GM04504 (cell line): ENCODE data around the gene MALRD1.
A peak's percentile ranks its signal among the peaks of the same experiment; 100 is the strongest.

Experiments
- DNase-seq: peaks from one replicate; pipeline ENCODE4 v3.0.0-alpha.2; 2012; ENCODE audit warnings: low read depth

Gene MALRD1

DNA sequence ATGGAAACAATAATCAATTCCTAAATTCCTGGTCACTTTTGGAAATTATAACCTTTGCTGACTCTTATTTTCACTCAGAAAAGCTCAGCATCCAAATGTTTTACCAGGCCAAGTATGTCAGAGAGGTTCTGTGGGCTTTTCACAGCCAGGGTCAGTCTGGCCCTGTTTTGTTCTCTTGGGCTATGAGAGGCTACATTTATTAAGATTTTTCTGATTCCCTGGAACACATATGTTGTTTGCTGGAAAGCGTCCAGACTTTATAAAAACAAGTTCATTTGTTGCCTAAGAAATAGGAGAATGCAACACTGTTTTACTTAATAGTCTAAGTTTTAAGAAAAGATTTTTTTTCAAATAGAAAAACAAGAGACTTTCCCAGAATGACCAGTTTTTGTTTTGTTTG lies 529.2 kb downstream of the MALRD1 start:
- no peak for DNase-seq

DNA sequence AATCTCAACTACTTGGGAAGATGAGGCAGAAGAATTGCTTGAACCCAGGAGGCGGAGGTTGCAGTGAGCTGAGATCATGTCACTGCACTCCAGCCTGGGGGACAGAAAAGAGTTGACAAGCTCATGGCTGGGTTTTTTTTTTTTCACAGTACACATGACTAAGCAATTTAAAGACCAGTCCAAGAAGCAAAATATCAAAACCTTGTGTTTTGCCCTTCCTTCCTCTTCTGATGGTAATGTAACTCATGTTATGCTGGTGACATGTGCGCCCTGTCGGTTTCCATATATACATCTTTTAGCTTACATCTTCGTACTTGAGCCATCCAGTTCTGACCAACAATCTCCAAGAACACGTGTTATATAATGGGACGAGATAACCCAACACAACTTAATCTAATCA lies 530.0 kb downstream of the MALRD1 start:
- no peak for DNase-seq

DNA sequence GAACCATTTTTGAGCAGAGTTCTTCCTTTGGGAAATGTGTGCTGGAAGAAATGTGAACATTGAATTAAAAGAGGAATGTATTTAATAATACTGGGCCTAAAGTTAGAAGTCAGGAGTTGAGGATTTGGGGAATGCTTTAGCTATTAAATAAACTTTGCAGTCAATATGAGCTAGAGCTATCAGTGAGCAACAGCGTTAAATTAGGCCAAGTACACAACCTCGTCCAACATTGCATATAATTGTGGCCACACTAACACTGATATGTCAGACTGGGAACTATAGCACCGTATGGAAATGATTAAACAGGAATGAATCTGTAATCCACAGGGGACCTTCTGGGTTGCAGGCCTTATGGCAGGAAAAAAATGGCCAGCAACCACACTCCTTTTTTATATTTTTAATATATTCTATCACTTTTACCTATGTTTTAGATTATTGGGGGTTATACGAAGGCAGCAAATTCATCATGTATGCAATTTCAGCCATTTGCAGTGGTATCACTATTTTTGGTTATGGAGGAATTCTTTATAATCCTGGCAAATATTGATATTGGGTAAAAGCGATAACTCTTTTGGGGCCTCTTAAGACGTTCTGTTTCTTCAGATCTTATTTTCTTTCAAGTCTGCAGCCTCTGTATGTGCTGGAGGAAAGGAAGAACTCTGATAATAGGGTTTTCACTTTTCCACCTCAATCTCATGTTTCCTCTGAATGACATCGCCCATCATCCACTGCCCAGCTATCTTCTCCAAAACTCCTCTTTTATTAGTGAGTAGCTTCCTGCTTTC lies 531.4 kb downstream of the MALRD1 start:
- no peak for DNase-seq

DNA sequence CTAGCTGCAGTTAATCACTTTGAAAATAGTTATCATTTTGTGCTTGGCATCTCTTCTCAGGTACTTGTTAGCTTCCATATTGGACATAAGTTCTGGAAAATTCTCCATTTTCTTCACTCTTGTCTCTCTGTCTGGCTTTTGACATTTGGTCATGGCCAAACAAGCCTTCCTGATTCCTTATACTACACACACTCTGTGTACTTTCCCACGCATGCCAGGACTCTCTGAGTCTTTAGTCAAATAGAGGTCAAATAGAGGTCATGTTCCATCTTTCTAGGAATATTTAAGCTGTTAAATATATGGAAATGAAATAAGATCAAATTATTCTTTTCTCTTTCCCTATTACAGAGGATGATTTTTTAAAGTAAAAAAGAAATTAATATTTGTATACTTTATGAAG lies 532.1 kb downstream of the MALRD1 start:
- no peak for DNase-seq

DNA sequence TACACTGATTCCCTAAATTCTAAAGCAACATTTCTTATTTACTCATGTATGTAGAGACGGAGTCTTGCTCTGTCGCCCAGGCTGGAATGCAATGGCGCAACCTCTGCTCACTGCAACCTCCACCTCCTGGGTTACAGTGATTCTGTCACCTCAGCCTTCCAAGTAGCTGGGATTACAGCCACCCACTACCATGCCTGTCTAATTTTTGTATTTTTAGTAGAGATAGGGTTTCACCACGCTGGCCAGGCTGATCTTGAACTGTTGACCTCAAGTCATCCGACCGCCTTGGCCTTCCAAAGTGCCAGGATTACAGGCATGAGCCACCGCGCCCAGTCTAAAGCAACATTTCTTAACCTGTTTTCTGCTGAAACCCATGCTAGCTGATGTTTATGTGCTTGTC lies 540.0 kb downstream of the MALRD1 start:
- DNase-seq: no peak

DNA sequence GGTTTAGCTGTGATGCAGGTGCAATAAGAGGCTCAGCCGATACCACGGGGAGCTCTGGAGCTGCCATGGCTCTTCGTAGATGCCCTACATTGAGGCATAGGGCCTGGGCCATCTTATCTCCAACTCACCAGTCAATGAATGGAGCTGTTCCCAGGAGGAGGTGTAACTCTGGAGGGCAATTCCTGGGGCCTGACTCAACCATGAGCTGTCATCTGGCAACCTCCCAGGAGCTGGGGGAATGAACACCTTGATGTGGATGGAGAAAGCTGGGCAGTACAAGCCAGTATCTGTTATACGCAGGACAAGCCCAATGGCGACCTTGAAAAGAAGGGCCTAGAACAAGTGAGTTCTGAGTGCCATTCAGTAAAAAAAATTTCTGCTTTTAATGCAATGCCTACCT lies 543.7 kb downstream of the MALRD1 start:
- no peak for DNase-seq

DNA sequence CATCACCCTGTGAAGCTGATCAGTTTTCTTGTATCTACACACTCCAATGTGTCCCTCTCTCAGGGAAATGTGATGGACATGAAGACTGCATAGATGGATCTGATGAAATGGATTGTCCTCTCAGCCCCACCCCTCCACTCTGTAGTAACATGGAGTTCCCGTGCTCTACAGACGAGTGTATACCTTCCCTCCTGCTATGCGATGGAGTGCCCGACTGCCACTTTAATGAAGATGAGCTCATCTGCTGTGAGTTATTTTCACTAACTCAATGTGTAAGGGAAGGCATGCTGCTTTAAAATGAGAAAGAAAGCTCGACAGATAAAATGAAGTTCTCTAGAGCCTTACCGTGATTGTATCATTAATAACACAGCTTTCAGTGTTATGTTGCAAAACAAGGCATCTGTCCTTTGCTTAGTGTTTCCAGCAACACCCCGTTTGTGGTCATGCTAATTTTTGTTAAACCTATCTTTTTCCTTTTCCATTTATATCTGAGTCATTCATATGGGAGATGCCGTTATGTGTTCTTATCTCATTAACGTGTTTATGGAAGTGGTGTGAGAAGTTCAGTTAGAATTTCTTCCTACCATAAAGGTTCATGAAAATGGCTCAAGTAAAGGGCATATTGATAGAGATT lies 546.7 kb downstream of the MALRD1 start:
- no peak for DNase-seq

DNA sequence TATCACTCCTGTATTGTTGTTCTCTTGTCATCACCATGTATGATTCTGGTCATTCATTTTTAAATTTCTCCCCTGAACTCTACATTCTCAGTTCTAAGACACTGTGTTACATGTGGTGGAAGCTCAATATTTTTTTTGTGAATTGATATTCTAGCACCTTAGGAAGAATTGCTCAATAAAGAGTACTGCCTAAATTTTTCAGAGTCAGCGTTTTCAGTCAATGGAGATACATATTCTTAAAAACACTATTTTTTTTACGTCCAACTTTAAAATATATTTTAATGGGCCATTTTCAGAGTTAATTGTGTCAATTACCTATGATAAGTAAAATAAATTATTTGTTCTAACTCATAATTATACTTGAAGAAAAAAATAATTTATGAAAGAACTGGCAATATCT lies 557.2 kb downstream of the MALRD1 start:
- no peak for DNase-seq

DNA sequence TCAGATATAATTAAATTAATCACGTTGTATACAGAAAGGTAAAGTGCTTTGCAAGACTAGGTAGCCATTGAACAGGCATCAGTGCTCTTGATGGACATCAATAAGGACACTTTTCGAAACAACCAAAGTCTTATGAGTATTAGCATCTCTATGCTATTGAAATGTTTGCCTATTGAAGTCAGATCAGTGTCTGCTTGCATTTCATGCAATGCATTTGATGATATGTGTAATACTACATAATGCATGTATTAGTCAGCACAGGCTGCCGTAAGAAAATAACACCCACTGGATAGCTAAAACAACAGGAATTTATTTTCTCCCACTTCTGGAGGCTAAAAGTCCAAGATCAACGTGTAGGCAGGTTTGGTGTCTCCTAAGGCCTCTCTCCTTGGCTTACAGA lies 558.4 kb downstream of the MALRD1 start:
- DNase-seq: no peak

DNA sequence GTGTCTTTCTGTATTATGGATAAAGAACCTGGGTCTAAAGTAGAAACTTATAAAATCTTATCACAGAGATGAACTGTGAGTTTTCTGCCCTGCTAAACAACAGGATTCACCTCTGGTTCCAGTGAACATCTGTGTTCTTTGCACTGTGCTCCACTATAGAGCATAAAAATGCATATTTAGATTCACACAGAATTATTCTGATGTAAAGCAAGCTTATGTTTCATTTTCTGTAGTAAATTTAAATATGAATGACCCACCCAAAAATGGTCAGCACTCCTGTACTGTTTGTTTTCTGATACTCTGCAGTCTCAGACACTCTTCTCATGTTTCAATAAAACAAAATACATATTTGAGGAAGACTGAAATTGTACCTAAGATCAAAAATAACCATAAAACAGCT lies 563.2 kb downstream of the MALRD1 start:
- DNase-seq: no peak

DNA sequence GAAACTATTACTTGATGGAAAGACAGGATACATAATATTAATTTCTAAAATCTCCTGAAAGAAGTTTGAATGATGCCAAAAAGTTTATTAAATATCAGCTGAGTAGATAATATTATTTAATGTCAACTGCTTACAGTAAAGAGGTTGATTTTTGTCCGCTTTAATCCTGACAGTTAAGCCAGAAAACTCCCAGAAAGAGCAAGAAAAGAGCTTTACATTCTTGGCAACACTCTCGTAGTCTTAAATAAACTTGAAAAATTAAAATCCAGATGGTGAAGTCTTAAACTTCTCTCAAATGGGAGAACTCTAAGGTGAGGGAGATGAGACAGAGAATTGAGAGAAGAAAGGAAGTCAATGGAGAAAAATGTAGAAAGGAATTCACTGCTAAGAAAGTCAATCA lies 568.4 kb downstream of the MALRD1 start:
- no peak for DNase-seq

DNA sequence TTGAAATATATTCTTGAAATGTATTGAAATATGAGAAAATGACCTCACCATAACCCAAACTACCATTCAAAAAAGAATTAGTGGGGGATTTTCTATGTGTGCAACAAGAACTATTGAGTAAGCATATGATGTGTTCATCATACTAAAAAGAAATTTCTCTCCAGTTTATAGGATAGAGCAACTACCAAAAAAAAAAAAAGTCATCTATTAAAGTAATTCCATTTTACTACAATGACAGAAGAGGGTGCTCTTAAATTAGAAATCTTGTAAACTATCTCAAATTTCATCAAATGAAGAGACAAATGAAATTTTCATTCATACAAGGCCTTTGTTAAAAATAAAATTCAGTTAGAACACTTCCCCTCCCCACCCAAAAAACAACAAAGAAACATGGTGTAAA lies 572.2 kb downstream of the MALRD1 start:
- no peak for DNase-seq

DNA sequence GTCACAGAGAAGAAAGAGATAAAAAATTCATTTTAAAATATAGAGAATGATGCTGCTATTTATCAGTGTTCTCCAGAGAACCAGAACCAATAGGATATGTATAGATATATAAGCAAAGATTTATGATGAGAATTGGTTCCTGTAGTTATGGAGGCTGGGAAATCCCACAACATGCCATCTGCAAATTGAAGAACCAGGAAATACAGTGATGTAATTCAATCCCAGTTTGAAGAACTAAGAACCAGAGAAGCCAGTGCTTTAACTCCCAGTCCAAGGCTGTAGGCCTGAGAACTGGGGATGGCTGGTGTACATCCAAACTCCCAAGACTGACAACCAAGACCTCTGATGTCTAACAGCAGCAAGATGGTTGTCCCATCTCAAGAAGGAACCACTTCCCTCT lies 574.7 kb downstream of the MALRD1 start:
- DNase-seq: no peak

DNA sequence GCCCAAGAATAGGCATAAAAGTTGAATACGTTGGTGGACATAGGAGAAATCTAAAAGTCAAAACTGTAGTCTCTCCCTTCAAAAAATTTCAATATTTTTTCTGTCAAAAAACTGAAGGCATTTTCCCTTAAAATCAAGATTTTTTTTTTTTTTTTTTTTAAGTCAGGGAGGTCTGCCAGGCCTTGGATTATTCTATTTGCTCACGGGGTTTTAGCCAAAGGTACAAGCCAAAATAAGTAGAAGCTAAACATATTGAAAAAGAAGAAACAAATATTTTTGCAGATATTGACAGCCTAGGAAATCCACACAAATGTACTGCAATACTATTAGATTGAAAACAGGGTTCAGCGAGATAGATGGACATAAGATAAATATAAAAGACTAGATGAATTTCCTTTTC lies 577.6 kb downstream of the MALRD1 start:
- DNase-seq: no peak

DNA sequence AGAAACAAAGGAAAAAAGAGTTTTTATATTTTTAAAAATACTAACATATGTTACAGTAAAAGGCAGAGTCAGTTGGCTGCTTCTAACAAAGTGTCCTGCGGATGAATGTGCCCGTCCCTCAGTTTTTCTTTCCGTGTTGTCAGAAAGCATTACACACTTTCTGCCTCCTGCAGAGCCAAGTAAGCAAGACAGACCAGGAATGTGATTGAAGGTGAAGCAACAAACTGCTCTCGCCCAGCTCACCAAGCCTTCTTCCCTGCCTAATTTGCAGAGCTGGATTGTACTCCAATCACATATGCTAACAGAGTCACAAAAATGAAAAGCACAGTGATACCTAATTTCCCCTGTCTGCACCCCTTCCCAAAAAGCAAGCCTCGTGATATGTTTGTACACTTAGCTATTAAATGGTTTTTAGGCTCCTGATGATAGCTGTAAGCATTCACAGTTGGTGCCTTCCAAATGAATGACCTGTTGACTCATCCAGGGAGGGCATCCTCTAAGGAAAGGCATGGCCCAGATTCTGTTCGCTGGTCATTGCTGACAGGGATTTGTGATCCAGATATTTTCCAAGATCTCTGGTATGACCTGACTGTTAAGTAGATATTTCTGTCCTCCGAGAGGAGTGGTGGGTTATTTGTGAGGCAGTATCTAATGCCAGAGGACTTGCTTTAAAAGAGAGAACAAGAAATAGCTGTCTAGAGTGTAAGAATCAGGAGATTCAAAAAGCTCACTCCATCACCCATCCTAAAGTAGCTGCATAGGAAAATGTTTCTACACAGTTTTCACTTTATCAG lies 580.4 kb downstream of the MALRD1 start:
- DNase-seq: no peak

DNA sequence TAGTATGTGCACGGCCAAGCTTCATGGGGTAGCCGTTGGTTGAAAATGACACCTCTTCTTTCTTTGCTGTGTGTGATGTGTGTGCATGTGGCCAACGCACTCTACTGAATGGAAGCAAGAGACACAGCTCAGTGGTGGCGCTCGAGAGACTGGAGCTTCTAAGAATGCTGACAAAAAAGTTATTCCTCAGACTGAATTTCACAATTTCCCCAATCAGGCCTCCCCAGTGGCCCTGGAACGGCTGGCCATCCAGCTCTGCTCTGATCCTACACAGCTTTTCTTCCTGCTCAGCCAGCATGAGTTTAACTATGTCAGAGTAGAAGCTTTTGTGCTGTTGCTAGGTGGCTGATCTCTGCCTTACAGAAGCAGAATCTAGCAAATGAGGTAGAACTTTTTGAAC lies 581.0 kb downstream of the MALRD1 start:
- no peak for DNase-seq

DNA sequence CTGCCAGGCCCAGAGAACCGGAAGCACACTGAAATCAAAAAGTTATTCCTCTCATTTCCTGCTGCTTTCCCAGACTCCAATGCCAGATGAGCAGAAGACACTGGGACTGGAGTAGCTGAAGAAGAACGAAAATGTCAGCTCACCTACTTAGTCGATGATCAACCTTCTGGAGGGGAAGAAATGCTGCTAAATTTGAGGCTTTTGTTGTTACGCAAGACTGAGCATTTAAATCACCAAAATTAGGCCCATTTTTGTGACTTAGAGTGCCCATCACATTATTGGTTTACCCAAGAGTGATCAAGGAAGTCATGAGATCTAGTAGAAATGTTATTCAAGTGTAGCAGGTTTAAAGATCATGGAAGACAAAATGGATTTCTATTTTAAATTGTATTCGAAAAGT lies 585.6 kb downstream of the MALRD1 start:
- DNase-seq: no peak

DNA sequence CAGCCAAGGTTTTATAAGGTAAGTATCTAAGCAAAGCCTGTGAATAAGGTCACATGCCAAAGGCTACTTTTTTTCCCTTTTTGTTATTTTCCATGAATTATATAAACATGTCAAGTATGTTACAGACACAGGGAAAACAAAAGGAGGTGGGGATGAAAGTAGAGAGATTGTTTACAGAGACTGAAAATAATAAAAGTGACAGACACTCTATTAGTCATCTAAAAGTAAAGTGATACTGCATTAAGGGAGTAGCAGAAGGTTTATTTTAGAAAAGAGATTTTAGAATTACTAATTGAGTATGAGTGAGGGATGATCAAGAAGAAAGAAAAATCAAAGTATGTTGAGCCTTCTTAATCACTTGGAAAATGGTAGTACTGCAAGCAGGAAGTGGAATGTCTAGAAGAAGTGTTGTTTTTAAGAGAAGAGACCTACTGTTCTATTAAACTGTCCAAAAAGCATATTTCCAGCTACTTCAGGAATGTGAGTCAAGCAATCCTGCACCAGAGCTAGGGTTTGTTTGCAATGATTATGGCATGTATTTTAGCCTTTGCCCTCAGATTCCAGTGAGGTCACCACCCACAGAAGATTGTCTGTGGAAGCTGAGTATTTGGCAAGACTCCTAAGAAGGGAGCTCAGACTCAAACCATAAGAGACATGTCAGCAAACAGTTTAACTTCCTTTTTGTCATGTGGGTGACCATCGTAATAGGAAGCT lies 589.7 kb downstream of the MALRD1 start:
- DNase-seq: peak; percentile 76

DNA sequence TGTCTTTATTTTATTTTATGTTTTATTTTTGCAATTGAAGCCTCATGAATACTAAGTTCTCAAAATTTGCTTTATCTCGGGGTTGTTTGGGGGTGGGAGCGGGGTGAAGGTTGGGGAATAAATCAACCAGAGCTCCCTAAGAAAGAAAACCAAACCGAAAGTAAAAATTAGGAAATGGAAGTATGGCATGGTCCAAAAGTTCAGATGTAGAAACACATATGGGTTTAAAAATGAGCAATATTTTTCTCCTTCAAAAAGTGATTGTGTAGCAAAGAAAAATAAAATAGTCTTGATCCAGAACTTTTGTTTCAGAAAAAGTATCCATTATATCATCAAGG lies 590.3 kb downstream of the MALRD1 start:
- no peak for DNase-seq

DNA sequence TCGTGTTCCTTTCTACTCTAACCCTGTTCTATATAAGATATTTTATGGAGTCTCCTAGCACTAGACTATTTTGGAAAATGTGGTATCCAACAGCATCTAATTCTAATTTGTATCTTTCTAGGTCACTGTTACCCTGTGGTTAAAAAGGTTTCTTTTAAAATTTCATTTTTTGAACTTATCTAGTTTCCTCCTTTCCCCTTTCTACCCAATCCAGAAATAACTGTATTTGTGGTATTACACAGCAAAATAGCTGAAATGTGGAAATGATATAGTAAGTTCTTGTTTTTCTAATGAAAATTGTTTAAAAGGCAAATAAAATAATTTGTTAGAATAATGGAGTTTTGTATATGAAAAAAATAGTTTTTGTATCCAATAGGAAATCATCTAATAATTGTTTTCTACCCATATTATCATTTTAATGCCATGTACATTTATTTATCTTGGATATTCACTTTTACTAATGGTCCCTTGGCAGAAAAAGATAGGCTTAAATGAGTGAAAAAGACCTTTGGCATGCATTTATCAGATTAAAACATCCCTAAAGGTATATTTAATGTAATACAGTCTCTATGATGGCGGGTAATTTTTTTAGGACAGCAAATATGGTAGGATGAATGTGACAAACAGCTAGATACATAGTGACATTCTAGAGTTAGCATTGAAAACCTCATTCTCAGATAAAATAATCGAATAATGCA lies 592.1 kb downstream of the MALRD1 start:
- DNase-seq: no peak

DNA sequence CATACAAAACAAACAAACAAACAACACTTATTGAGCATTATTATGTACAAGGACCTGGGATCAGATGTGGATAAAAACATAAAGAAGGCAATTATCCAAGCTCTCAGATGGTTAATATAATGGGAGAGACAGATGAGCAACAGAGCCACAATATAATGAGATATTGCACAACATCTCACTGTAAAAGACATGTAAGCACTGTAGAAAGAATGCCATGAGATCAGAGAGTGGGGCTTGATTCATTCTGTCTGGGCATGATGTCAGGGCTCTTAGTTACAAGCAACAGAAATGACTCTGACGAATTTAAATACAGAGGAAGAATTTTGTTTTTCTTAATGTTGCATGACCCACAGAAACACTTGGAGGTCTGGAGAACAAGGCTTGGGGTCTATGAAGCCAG lies 602.9 kb downstream of the MALRD1 start:
- DNase-seq: peak; percentile 82

DNA sequence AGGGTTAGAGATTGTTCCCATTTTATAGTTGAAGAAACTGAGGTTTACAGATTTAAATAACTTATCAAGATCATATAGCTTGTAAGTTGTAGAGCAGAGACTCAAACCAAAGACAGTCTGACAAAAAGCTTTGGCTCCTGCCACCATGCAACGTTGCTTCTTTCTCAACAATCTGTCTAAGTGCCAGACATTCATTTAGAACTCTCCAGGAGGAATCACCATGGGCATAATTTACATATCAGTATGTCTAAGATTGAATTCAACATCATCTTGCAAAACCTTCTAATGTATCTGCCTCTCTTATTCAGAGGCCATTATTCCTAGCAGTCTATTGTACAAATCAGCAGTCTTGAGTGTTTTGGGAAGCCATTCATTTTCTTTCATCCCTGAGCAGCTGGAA lies 604.1 kb downstream of the MALRD1 start:
- DNase-seq: no peak
